DMS 273 (cell line): ENCODE results near the gene SLC35B2.
A peak's percentile ranks its signal among the peaks of the same experiment; 100 is the strongest.

Source experiments
- DNase-seq: peaks from one replicate; lab custom pipeline; 2025; ENCODE audit not compliant: unreplicated experiment; lab: John Stamatoyannopoulos, UW

Gene SLC35B2

DNA sequence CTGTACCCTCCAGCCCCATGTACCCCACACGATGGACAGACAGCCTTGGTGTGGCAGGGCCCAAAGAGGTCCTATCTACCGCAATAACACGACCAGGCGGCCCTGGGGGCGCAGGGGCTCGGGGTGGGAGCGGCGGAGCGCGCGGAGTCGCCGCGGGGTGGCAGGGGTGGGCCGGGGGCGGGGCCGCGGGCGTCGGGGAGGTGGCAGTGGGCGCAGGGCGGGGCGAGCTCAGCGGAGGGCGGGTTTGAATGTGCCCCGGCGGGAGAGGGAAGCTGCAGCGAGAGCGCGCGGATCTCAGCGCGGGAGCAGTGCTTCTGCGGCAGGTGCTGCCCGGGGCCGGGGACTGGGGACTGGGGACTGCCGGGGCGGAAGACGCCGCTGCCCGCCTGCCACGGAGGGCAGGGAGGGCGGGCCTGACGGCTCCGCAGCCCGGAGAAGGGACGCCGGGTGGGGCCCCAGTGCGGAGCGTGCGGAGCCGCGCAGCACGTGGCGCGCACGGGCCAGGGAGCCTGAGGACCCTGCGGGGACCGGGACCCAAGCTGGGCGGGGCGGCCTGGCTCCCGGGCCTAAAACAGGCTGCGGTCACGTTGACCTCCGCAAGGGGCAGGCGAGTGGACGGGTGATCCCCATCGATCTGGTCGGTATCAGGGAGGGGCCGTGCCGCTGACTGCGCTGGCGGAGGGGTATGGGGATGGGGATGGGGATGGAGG lies 33.9 kb downstream of the SLC35B2 start, which contains the start of gene SLC29A1:
SLC29A1 (plus strand) TSS at position 277 of the 710 bp plus-strand sequence. CDS start 3,719 bp downstream, outside the sequence.
- DNase-seq: peak; percentile 92

DNA sequence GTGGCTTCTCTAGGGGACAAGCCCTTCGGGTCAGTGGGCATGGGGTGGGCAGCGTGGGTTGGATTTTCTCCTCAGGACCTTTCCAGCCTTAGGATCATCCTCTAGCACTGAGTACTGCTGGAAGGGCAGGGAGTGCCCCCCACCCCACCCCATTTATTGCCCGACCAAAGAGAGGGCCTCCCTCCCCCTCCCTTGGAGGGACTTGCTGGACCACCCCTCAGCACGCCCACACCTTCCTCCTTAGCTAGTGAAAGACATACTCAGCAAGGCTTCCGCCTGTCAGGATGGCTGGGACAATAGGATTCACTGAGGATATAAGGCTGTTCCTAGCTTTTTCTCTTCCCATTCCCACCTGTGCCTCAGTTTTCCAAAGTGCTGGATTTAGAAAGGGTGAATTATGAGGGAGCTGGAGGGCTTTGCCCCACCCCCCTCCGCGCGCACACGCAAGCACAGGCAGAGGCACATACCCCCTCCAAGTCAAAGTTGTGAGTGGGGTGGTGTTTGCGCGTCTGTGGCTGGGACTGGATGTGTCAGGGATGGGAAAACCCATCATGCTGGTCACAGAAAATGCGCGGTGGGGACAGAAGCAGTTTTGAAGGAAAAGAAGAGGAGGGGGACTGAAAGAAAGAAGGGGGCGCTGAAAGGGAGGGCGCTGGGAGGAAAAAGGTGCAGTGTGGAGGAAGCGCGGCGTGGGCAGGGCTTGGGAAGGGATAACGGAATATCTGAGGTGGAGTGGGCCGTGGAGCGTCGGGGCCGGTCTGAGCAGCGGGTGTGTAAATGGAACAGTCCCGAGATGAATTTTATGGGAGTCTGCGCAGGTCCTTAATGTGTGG lies 34.6 kb downstream of the SLC35B2 start:
- DNase-seq: no peak

DNA sequence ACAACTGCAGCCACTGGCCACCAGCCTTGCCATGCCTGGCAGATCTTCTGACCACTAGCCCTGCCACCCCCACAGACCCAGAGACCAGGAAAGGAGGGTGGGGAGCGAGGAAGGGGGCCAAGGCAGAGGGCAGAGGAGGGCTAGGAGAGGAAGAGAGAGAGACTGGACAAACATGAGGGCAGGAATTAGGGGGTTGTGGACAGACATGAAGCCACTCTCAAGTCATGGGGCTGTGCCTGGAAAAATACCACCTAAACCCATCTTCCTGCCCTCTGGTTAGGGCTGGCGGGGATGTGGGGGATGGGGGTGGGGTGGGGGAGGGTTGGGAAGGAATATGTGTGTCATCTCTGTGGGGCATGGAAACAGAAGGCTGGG lies 35.4 kb downstream of the SLC35B2 start:
- DNase-seq: no peak

DNA sequence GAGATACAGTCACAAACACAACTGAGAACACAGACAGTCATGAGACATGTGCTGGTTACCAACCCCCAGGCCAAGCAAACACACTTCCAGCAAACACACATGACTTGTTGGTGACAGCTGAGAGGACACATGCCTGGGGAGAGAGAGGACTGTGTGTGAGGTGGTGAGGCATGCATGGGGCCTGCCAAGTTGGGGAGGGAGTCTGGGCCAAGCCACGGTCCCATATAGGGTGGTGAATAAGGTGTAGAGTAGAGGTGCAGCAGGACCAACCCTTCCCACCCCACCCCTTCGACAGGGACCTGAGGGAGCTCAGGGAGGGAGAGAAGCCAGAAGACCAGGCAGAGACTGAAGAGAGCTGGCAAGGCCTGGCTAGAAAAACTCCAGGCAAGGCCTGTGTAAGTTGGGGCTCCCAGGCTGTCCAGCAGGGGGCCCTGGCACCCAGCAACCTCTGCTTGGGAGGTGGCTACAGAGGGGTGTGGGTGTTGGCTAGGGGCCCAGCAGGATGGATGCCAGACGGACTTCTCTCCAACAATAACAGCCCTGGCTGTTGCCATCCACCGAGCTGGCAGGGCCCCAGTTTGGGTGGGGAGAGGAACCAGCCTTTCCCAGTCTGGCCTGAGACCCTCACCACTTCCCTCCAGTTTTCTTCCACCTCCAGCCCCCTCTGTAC lies 35.9 kb downstream of the SLC35B2 start:
- DNase-seq: peak; percentile 99

DNA sequence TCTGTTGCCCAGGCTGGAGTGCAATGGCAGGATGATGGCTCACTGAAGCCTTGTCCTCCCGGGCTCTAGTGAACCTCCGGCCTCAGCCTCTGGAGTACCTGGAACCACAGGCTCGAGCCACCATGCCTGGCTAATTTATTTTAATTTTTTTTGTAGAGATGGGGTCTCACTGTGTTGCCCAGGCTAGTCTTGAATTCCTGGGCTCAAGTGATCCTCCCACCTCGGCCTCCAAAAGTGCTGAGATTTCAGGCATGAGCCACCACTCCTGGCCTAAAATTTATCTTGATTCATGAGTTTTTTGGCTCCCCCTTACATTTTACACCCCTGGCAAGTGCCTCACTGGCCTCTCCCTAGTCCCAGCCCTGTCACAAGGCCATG lies 36.4 kb downstream of the SLC35B2 start:
- no peak for DNase-seq

DNA sequence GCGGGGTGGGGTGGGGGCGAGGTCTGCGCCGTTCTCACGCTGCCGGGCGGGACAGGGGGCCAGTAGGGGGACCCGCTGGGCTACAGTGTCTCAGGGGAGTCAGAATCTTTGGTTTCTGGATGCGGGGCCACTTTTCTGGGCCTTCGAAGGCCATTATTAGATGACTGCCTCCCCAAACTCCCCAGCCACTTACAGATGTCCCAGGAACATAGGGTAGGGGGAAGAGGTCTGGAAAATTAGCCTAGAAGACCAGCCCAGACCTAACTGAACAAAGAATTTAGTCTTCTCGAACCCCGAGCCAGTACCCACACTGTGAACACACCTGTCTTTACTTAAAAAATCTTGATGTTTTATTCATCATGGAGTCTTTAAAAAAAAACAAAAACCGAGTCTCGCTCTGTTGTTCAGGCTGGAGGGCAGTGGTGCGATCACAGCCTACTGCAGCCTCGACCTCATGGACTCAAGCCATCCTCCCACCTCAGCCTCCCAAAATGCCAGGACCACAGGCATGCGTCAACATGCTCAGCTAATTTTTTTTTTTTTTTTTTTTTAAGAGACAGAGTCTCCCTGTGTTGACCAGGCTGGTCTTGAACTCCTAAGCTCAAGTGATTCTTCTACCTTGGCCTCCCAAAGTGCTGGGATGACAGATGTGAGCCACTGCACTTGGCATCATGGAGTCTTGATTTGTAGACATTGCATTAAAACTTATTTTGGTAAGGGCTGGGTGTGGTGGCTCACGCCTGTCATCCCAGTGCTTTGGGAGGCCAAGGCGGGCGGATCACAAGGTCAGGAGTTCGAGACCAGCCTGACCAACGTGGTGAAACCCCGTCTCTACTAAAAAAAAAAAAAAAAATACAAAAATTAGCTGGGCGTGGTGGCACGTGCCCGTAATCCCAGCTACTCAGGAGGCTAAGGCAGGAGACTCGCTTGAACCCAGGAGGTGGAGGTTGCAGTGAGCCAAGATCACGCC lies 37.2 kb downstream of the SLC35B2 start:
- DNase-seq: no peak

DNA sequence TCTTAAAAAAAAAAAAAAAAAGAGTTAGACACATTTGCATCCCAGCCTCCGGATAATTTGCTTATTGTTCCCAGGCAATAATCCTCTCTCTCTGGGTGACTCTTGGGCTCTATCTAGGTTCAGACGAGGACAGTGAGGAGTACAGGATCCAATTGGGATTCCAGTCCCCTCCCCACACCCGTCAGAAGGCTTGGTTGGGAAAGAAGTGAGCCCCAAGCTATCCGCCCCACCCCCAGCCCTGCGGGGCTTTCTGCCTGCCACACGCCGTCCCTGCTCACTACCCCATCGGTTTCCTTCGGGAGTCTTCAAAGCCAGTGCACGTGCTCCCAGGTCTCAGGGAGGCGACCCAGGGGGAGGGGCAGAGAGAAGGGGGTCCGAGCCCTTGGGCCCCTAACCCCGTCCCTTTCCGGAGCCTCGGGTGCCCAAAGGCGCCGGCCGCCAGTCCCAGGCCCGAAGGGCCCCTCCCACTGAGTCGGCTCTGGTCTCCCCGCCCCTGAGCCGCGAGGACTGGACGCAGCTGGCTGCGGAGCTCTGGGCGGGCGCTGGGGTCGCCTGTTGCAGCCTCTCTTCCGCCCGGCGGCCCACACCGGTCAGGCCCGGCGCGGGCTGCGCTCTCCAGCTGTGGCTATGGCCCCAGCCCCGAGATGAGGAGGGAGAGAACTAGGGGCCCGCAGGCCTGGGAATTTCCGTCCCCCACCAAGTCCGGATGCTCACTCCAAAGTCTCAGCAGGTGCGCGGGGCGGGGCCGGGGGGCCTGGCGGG lies 38.1 kb downstream of the SLC35B2 start:
- DNase-seq: peak; percentile 65

DNA sequence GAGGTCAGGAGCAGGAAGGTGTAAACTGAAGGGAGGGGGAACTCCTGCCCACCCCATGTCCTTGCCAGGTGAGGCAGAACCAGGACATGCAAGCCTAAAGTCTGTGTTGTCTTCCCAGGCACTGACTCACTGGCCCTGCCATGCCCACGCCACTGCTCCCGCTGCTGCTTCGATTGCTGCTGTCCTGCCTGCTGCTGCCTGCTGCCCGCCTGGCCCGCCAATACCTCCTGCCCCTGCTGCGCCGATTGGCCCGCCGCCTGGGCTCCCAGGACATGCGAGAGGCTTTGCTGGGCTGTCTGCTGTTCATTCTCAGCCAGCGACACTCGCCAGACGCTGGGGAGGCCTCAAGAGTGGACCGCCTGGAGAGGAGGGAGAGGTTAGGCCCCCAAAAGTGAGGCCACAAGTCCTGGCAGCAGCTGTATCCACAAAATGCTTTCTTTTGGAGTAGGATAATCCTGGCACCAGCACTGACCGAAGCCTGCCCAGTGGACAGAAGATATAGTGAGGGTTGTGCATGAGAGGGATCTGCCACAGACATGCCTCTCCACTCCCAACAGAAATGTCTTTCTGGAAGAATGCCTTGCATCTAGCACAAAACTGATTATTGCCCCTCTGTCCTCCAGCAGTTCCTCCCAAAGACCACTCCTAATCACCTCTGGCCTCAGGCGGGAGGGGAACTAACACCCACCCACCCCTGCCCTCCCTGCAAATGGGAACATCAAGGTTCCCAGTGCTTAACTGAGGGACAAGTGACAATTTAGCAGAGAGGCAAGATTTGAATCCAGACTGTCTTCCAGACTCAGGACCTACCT lies 39.8 kb downstream of the SLC35B2 start:
- DNase-seq: peak; percentile 91

DNA sequence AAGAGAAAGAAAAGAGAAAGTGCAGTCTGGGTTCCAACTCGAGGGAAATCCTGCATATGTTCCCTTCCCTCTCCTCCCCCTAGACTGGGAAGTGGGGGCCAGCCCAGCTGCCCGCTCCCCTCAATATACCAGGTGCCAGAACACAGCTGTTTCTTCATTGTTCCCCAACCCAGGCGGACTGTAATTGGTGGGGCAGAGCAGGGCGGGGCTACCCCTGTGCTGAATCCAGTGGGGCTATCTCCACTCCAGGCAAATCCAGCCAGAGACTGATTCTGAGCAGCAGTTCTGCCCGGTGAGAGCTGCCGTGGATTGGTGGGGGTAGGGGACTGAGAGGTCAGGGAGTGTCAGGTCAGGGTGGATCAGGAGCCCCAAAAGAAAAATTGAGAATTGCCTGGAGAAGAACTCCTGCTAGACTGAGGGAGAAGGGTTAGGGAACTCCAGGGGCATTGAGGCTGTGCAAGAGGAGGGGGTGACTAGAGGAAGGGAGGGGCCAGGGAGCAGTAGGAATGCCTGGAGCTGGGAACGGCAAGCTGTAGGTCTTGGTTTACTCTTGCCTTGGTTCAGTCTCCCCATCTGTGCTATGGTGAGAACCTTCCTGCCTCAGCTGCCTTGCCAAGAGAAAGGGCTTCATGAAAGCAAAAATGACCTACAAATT lies 40.5 kb downstream of the SLC35B2 start, which contains the start of gene MYMX:
MYMX (plus strand) TSS at position 250 of the 655 bp plus-strand sequence. CDS start 546 bp downstream, outside the sequence.
- DNase-seq: peak; percentile 85

DNA sequence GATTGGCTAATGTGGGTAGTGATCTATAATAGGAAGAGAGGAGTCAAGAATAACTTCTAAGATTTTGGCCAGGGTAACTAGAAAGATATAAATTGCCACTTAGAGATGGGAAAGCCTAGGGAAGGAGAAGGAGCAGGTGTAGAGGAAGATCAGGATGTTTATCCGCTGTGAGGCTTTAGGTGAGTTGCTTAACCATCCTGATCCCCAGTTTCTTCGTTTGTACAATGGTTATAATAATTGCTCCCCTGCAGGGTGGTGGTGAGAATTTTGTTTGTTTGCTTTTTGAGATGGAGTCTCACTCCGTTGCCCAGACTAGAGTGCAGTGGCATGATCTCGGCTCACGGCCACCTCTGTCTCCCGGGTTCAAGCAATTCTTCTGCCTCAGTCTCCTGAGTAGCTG lies 43.0 kb downstream of the SLC35B2 start:
- no peak for DNase-seq

DNA sequence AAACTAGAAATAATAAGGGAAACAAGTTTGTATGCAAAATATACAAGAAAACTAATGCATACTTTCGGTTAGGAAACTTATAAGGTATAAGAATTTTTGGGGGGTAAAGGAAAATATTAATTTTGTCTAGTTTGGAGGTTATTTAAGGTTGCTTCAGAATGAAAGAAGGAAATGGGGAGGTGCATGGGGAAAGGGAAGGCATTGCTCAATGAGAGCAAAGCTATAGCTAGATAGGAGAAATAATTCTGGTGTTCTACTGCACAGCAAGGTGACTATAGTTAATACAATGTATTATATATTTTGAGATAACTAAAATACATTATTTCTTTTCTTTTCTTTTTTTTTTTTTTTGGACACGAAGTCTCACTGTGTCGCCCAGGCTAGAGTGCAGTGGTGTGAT lies 46.0 kb downstream of the SLC35B2 start:
- DNase-seq: no peak

DNA sequence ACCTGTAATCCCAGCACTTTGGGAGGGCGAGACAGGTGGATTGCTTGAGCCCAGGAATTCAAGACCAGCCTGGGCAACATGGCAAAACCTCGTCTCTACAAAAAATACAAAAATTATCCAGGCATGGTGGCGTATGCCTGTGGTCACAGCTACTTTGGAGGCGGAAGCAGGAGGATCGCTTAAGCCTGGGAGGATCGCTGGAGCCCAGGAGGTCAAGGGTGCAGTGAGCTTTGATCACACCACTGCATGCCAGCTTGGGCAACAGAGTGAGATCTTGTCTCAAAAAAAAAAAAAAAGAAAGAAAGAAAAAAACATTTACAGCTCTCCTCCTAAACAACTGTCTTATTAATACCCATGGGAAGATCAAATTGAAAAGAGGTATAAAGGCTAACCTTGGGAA lies 49.4 kb downstream of the SLC35B2 start:
- no peak for DNase-seq
